OCI-M1 (cell line): ENCODE data around the gene FLNA.
"Not testable (repeated sequence)": the region's sequence is repeated elsewhere in the genome, so short reads cannot be mapped to it uniquely, and the experiment has no call there.

Source experiments
- DNase-seq: peaks from one replicate; lab custom pipeline; 2025; lab: John Stamatoyannopoulos, UW

FLNA gene

DNA sequence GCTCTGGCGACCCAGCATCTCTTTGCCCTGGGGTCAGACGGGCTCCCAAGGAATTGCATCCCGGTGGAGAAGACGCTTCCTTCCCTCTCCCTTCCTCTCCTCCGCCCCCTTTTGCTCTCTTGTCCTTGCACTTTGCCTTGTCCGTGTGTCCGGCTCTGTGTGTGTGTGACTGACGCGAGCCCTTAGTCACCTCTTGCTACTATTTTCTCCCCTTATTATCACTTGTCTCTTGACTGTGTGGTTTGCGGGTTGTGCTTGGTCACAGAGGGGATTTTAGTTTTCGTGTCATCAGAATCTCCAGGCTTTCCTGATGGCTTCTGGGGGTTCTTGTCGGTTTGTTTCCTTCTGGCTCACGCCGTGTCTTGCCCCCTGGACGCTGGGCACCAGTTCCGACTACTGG lies 31.4 kb downstream of the FLNA start:
- not testable (repeated sequence) for DNase-seq

DNA sequence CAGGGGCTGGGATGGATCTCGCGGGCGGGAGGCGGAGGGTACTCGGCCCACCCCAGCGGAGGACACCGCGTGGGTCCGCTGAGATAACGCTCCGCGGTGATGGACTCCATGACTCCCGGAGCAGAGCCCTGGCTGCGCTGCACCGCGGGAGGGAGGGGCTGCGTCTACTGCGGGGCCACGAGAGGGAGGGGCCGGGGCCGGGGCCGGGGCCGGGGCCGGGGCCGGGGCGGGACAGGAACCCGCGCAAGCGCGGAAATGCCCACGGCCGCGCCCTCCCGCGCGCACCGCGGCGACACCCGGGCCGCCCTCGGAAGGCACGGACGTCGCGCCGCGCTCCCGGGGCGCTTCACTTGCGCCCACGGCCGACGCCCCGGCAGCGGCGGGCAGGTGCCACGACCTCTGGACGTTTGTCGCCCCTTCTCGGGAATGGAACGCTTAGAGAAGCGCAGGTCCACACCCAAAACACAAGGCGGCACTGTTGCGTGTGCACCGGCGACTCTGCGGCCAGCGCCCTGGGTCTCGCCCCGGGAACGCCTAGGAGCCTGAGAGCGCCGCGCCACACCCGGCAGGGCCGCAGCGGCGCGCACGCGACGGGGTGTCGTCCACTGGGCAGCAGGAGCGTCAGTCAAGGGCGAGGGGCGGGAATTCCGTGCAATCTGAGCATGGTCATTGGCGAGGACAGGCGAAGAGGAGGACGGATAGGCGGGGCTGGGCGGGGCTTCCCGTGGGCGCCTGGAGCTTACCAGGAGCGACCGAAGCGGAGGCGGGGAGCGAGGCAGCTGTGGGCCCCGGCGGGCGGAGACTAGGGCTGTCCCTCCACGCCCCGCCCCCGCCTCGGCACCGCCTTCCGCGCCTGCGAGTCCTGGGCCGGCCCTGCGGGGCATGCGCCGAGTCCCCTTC lies 32.8 kb downstream of the FLNA start:
- not testable (repeated sequence) for DNase-seq

DNA sequence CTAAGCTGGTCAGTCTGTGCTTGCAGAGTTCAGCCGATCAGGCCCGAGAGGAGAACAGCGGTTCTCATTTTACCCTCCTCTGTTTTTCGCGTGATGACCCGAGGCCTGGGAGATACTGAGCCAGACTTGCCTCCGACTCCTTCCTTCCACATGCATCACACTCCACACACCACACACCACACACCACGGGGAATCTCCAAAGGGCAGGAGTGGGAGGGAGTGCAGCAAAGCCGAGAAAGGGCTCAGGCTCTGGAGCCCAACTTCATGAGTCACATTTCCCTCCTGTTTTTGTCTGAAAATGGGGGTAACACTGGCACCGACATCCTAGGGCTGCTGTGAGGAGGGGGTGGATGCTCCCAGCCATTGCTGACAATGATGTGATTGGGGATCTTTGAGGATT lies 39.9 kb downstream of the FLNA start:
- DNase-seq, result no peak

DNA sequence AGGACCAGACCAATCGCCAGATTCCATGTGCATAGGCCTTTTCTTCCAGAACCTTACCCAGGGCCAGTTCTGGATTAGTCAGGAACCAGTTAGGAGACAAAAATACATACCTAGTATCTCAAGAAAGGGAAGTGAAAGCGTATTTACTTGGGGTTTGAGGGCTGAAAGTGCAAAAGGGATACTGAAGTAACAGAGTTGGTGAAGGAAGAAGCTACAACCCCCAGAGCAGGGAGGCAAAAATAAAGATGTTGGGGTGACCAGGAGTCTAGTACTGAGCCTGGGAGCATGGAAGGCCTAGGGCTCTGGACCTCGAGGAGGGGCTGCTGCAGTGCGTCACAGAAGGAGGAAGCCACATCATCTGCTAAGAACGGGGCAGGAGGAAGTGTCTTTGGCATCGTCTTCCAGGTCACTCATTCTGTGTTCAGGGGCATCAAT lies 40.6 kb downstream of the FLNA start:
- no peak for DNase-seq

DNA sequence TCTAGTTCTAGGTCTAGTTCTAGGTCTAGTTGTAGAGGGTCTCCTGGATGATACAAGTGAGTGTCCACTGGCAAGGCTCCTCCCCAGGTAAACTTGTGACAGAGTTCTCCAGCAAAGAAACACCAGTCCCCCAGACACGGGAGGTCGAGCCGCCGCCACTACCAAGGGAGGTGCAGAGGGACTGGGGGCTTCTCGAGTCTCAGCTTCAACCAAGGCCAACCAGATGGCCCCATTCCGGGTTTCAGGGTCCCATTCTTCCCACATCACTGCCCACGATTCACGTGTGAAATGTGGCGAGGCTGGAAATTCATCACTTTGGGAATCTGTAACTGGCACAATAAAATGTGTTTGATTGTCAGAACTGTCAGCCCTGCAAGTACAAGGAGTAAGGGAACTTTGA lies 41.3 kb downstream of the FLNA start:
- DNase-seq, result no peak

DNA sequence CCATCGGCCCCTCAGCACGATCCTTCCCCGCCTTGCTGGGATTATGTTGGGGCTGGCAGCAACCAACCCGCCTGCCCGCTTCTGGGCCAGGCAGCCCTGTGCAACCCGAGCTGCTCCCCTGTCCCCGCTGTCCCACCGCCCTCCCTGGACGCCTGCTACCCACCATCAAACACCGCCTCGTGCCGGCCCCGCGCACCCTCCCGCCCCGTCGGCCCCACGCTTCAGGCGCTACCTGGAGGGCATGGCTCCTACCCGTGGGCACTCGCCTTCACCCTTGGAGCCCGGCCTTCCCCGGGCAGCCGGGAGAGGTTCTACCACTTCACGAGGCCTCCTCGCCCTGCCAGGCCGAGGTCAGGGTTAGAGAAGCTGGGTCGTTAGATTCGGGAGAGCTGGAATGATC lies 41.9 kb downstream of the FLNA start:
- DNase-seq, result no peak

DNA sequence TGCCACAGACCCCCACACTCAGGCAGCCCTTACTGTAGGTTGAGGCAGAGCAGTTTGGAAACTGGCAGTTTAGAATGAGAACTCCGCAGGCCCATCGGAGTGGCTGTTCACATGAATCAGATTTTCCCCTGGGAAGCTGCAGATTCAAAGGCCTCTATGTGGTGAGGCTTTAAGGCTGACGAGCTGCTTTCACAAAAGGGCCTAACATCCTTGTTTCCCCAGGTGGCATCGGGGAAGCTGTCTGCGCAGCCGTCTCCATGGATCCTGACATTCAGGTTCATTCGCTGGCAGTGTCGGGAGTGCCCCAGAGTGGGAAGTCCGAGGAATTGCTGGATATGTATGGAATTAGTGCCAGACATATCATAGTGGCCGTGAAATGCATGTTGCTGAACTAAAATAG lies 45.1 kb downstream of the FLNA start:
- no peak for DNase-seq

DNA sequence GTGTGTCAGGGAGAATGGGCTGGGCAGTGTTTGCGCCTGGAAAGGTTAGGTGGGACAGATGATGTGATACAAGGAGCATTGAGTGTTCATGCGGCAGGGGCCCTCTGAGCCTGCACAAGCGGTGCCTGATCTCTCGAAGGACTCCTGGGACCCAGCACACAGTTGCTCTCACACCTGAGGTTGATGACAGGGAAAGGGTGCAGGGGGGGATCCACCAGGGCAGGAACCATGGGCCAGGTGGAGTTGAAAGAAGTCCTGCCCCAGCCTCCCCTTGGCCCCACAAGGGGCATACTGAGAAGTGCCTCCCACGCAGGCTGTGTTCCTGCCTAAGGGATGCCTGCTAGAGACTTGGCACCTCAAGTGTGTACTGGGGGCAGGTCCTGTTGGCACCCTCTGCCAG lies 45.8 kb downstream of the FLNA start:
- no peak for DNase-seq

DNA sequence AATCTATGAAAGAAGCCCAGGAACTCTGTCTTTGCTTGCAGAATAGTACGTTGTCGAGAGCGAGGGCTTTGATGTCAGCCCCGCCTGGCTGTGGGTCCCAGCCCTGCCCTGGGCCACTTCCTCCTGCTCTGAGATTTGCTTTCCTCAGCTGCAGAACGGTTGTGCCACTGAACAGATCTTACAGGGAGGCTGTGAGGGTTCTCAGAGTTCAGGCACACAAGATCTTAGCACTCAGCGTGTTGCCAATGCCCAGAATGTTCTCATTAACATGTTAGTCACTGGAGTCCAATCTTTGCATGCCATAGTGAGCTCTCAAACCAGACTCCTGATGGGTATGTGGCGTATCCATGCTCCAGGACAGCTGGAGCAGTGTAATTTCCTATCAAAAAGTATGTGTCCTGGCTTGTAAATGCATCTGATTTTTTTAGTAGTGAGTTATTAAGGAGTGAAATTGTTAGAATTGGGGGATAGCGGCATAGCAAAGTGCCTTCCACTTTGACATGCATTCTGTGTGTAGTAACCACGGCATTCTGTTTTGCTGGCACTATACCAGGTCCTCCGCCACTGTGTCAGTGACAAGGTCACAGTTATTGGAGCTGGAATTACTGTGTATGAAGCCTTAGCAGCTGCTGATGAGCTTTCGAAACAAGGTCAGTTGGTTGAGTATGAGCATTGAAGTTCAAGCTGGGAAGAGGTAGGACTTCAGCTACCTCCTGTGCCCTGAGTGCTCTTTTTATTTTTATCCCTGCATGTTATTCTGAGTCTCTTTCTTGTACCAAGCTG lies 47.2 kb downstream of the FLNA start:
- no peak for DNase-seq

DNA sequence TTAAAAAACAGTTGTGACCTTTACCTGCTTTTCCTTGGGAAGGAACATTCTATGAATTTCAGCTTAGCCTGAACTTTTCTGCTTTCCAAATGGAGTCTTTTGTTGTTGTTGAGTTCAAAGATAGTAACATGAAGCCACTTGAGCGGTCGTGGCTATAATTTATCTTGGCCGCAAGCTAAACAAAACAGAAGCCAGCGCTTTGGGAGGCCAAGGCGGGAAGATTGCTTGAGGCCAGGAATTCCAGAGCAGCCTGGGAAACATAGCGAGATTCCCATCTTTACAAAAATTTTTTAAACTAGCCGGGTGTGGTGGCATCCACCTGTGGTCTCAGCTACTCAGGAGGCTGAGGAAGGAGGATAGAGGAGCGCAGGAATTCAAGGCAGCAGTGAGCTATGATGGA lies 48.9 kb downstream of the FLNA start:
- DNase-seq, result no peak

DNA sequence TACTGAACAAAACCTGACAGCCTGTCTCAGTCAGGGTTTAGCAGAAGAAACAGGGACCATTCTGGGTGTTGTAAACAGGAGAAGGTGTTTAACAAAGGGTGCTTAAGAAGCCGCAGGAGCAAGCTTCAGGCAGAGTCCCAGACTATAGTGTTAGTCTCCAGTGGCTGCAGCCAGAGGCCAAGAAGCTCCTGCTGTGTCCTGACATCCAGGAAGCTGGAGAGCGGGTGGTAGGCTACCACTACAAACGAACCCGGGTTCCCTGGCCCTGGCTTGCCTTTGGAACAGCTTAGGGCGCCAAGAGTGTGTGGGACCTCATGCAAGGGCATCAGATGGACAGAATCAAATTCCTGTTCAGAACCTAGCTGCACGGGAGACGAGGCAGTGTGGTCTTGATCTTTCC lies 50.9 kb downstream of the FLNA start:
- no peak for DNase-seq

DNA sequence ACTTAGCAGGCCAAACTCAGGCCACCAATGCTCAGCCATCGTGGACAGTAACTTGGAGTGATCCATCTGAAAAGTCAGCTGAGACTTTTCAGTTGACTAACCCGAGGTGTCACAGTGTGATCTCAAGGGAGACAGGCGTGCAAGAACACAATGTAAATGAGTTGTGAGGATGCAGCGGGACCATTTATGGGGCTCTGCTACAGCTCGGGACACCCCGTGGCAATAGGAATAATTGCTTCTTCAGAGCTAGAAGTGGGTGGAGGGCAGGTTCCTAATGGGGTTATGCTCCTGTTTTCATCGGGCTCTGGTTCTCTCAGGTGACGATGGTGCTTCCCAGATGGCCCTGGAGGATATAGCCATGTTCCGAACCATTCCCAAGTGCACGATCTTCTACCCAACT lies 51.5 kb downstream of the FLNA start:
- DNase-seq, result no peak

DNA sequence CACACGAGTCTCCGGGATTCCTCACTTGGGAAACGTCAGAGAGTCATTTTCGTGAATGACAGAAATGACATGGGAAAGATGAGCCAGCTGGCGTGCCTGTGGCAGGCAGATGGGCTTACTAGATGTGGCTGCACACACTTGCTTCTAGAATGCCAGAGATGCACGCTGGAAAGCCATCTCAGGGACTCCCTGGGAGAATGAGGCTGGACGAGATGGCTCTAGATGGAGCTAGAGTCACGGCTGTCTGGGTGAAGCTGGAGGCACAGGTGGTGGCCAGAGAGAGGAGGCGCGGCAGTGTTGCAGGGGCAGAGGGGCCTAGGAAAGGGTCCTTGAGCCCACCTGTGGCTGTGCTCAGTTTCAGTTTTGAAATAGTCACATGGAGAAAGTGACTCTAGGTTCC lies 52.8 kb downstream of the FLNA start:
- peak; percentile 22 for DNase-seq

DNA sequence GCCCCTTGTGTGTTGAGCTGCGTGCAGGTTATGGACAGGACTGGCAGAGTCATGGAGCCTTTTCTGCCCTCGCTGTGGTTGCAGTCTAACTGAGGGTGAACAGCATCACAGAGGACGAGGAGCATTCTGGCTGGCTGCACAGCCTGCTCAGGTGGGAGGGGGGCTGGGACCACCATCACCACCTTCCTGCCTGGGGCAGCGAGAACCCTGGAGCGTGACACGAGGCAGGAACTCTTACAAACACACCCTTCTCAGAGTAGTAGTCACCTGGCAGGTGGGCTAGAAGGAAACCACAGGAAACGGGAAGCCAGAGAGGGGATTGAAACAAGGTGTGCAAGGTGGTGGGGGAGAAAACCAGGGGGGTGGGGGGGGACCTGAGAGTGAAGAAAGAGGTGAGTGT lies 53.3 kb downstream of the FLNA start:
- DNase-seq, result no peak

DNA sequence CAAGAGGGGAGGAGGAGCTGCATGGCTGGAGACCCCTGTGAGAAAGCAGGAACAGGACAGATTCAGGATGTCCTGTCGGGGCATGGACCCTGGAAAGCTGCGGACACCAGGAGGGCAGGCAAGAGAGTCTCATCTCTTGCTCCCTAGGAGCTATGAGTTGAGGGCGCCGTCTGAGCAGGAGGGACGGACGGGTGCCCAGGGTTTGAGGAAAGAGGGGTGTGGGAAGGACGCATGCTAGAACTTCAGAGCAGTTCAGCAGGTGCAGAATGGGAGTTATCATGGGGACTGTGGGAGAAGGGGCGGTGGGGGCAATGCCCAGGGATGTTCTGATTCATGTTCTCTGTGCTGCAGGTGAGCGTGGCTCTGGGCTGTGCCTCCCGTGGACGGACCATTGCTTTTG lies 54.0 kb downstream of the FLNA start:
- DNase-seq, result no peak

DNA sequence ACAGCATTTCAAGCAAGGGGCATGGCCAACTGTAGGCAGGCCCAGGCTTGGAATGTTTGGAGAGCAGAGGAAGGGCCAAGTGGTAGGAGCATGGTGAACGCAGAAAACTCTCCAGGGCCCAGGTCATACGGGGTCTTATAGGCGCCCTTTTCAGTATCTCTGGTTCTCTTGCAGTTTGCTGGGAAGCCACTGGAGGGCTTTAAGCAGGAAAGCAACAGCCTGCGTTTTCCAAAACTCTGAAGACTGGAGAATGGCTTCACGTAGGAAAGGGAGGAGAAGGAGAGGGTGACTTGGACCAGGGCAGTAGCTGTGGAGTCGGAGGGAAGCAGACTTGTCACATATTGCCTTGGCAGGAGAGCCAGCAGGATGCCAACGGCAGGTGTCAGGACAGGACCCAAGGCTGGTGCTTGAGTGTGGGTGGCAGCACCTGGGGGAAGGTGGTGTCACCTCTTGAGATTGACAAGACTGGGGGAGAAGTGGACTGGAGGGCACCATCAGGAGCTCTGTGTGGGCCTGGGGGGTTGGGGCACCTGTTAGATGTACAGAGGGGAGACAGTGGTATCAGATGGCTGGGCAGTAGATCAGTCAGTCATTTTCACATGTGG lies 56.9 kb downstream of the FLNA start:
- DNase-seq, result peak; percentile 21

DNA sequence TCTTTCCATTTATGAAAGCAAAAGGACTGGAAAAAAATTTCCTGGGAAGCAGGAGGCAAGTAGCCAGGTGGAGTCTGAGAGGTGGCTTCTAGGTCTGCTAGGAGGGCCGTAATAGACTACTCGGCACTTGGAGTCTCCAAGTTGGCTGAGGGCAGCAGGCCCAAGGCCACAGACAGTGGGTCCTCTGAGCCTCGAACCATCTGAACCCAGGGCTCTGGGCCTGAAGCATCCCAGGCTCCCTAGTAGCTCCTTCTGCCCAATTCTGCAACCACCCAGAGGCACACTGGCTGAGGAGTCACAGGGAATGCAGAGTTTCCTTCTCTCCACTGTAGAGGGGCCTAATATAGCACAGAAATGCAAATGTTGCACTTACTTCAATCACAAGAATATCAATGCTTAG lies 59.0 kb downstream of the FLNA start:
- no peak for DNase-seq

DNA sequence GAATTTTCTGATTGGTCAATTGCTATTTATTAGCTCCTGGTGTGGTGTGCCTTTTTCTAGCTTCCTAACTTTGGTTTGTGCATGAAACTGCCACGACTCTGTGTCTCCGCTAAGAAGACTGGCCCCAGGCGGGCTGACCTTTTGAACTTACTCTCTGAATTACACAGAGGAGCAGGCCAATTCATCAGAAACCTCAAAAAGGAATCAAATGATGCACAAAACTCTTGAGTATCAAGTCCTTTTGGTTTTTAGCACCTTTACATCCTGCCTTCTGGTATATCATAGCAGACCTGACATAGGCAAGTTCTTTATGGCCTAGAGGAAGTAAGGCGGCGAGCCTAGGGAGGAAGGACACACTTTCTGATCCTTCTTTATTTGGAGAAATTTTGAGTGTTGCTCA lies 61.3 kb downstream of the FLNA start:
- no peak for DNase-seq

DNA sequence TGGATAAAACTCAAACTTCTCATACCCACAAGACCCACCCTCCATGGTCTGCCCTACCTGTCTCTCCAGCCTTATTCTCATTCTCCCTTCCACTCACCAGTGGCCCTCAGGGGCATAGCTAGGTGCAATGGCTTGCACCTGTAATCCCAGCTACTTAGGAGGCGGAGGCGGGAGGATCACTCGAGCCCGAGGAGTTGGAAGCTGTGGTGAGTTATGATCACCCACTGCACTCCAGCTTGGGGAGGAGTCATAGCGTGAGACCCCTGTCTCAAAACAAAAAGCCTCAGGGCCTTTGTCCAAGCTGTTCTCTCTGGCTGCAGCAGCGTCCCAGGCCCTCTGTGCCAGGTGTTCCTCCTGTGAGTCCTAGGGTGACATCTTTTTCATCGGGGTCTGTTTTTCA lies 62.3 kb downstream of the FLNA start:
- DNase-seq, result no peak

DNA sequence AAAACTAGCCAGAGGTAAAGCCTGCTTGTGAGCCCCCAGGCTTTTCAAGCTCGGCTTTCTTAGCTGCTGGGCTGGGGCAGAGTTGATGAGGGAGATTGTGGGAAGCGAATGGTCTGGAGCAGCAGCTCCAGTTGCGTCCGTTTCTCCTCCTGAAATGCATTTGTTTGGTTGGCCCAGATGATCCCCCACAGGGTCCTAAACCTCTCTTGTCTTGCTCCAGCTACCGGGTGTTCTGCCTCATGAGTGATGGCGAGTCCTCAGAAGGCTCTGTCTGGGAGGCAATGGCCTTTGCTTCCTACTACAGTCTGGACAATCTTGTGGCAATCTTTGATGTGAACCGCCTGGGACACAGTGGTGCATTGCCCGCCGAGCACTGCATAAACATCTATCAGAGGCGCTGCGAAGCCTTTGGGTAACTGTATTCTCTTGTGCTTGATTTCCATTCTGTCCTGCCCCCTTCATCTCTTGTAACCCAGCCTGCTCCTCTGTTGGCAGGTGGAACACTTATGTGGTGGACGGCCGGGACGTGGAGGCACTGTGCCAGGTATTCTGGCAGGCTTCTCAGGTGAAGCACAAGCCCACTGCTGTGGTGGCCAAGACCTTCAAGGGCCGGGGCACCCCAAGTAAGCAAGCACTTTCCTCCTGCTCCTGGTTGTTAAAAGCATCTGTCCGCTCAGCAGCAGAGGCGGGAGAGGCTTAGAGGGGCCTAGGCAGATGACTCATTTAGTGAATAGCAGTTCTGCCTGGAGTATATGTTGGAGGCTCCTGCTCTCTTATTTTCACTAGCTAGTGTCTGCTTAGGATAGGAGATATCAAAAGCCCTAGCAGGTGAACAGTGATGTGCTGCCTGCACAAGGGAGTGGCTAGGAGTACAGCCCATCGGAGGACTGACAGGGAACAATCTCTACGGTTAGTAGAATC lies 63.6 kb downstream of the FLNA start:
- DNase-seq, result no peak

DNA sequence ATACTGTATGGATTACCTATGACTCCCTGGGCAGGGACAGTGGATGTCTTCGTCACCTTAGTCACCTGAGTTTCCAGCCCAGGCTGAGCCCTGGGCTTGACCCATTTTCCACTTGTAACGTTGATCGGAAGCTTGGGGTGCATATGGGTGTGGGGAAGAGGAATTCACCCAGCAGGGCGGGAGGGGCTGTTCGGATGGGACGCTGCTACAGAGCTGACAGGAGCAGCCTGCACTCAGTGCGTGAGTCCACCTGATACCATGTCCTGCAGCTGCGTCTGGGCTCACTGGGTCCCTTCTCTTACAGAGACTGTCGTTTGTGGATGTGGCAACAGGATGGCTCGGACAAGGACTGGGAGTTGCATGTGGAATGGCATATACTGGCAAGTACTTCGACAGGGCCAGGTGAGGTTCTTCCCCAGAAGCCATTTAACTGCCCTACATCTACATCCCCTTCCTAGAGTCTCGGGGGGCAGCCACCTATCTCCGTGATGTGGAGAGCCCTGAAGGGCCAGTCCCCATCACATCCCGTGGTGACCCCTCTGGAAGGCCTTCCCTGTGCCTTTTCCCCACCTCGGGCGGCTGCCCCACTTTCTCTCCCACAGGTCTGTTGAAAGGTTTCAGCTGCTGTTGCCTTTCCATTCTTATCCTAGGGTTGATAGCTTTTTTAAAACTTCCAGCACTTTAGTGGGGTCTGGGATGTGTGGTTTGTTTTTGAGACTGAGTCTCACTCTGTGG lies 65.2 kb downstream of the FLNA start:
- DNase-seq, result no peak
